DMS 273 (cell line): ENCODE data around the gene RPS10.
A peak's percentile ranks its signal among the peaks of the same experiment; 100 is the strongest.
"Not testable (repeated sequence)": the region's sequence is repeated elsewhere in the genome, so short reads cannot be mapped to it uniquely, and the experiment has no call there.

Experiments used
- DNase-seq: peaks from one replicate; lab custom pipeline; 2025; ENCODE audit not compliant: unreplicated experiment; lab: John Stamatoyannopoulos, UW

RPS10 gene

GRCh38 chr6:34451192-34451591, 25.3 kb upstream of the RPS10 start:
- DNase-seq = no peak

- DNase-seq = peak; percentile 79
These were observed 22.0 kb upstream of the RPS10 start for GRCh38 chr6:34447910-34448309.

DNA sequence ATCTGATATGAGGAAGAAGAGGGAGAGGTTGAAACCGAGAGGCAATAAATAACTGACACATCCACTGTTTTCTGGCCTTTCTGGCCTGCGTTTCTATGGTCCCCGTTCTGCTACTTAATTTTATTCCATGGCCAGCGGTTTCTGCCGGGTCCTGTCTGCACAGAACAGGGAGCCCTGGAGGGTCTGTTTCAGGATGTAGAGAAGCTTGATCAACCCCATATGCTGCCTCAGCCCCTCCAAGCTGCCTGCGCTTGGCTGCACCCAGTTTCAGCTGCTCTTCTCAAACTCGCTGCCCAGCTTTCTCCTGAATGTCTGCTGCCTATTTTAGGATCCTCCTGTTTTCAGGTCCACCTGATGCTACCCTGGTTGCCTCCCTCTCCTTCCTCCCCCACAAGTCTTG, 21.5 kb upstream of the RPS10 start:
- peak; percentile 39 for DNase-seq

- DNase-seq = no peak
These were observed 19.5 kb upstream of the RPS10 start for GRCh38 chr6:34445313-34445860.

GRCh38 chr6:34441526-34441925, 15.7 kb upstream of the RPS10 start:
- DNase-seq = no peak

DNA sequence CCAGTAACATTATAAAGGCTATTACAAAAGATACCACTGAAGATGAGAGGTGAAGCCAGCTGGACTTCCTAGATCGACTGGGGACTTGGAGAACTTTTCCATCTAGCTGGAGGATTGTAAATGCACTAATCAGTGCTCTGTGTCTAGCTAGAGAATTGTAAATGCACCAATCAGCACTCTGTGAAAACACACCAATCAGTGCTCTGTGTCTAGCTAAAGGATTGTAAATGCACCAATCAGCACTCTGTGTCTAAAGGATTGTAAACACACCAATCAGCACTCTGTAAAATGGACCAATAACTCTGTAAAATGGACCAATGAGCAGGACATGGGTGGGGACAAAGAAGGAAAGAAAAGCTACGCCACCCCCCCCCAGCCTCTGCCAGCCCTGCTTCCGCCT, 13.6 kb upstream of the RPS10 start:
- no peak for DNase-seq

GRCh38 chr6:34438705-34439104, 12.8 kb upstream of the RPS10 start:
- no peak for DNase-seq

GRCh38 chr6:34437644-34437970, 11.7 kb upstream of the RPS10 start:
- DNase-seq = no peak

DNA sequence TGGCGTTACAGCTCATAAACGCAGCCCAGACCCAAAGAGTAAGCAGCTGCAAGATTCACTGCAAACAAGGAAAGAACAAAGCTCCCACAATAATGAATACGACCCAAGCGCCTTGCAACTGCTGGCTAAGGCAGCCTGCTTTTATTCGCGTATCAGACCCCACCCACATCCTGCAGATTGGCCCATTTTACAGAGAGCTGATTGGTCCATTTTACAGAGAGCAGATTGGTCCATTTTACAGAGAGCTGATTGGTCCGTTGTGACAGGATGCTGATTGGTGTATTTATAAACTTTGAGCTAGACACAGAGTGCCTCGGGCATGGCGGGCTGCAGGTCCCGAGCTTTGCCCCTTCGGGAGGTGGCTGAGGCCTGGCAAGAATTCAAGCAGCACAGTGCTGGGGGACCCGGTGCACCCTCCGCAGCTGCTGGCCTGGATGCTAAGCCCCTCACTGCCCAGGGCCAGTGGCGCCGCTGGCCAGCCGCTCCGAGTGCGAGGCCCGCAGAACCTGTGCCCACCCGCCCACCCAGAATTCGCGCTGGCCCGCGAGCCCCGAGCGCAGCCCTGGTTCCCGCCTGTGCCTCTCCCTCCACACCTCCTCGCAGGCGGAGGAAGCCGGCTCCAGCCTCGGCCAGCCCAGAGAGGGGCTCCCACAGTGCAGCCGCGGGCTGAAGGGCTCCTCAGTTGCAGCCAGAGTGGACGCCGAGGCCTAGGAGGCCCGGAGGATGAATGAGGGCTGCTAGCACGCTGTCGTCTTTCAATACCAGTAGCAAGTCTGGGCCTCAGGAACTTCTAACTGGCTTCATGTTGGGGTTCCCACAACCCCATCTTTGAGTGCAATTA, 11.2 kb upstream of the RPS10 start:
- DNase-seq = no peak

GRCh38 chr6:34435916-34436315, 10.0 kb upstream of the RPS10 start:
- DNase-seq = no peak

DNA sequence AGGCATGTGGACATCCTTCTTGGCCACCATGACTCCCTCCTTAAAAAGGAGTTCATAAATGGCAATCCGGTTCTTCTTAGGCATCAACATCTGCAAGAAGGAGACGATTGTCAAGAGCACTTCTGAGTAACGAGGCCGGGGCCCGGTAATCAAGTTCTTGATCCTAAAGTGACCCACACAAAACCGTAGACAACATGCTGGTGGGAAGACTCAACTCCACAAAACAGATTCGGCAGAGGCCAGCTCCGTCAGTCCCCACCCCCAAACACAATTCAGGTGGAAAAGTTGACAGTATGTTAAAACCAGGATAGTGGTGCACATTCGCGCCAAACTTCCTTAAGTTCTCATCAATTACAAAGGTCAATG, 754 bp downstream of the RPS10 start:
- no peak for DNase-seq

- DNase-seq = no peak
These were observed 1.4 kb downstream of the RPS10 start for GRCh38 chr6:34424200-34425131.

DNA sequence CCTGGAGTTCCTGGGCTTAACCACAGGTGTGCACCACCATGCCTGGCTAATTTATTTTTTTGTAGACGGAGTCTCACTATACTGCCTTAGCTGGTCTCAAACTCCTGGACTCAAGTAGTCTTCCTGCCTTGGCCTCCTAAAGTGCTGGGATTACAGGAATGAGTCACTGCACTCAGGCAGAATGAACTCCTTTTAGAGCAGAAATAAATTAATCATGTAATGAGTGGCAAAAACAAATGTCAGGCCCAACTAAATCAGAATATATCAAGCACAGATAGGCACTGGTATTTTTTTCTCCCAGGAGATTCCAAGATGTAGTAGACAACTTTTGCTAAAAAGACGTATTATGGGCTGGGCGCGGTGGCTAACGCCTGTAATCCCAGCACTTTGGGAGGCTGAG, 2.6 kb downstream of the RPS10 start:
- no peak for DNase-seq

DNA sequence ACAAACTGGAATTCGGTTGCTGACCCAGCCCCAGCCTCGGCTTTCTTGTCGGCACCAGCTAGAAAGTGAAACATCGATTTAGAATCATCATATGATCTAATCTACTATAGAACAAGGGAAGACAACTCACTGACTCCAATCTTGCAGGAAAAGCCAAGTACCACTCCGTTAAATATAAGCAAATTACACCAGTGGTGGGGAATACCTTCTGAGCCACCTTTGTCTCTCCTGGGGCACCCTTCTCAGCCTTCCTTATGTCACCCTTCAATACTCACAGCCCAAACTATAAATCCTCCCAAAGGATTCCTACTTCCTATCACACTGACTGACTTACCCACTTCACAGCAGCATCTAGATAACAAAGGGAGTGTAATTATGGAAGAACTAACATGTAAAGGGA, 7.5 kb downstream of the RPS10 start:
- DNase-seq = no peak

GRCh38 chr6:34416877-34417371, 8.9 kb downstream of the RPS10 start:
- peak; percentile 46 for DNase-seq

- DNase-seq = peak; percentile 85
These were observed 10.6 kb downstream of the RPS10 start for GRCh38 chr6:34414999-34415858.

DNA sequence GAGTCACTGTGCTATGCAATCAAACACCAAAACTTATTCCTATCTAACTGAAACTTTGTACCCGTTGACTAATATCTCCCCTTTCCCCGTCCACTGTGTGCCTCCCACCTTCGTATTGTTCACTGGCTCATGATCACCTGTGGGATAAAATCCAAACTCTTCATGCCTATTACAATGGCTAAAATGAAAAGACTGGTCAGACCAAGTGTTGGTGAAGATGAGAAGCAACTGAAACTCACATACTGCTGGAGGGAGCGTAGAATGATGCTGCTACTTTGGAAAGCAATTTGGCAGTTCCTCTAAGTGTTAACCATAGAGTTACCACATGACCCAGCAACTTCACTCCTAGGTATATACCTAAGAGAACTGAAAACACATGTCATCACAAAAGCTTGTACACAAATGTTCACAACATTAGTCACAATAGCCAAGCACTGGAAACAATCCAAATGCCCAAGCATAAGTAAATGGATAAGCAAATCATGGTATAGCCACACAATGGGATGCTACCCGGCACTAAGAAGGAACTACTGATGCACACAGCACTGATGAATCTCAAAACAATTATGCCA, 13.1 kb downstream of the RPS10 start:
- no peak for DNase-seq

- DNase-seq = no peak
These were observed 13.9 kb downstream of the RPS10 start for GRCh38 chr6:34412016-34412415.

DNA sequence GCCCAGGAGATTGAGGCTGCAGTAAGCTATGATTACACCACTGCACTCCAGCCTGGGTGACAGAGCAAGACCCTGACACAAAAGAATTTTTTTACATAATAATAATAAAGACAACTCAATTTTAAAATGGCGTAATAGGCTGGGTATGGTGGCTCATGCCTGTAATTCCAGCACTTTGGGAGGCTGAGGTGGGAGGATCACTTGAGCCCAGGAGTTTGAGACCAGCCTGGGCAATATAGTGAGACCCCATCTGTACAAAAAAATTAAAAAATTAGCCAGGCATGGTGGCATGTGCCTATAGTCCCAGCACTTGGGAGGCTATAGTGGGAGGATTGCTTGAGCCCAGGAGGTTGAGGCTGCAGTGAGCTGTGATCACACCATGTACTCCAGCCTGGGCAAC, 18.0 kb downstream of the RPS10 start:
- DNase-seq = not testable (repeated sequence)

- no peak for DNase-seq
These were observed 29.4 kb downstream of the RPS10 start for GRCh38 chr6:34396518-34396917.

- DNase-seq = no peak
These were observed 31.9 kb downstream of the RPS10 start for GRCh38 chr6:34393966-34394305.
